ENCODE results near the gene REEP6.
A peak's percentile ranks its signal among the peaks of the same experiment; 100 is the strongest.
"Not testable (repeated sequence)": the region's sequence is repeated elsewhere in the genome, so short reads cannot be mapped to it uniquely, and the experiment has no call there.

REEP6 gene

DNA sequence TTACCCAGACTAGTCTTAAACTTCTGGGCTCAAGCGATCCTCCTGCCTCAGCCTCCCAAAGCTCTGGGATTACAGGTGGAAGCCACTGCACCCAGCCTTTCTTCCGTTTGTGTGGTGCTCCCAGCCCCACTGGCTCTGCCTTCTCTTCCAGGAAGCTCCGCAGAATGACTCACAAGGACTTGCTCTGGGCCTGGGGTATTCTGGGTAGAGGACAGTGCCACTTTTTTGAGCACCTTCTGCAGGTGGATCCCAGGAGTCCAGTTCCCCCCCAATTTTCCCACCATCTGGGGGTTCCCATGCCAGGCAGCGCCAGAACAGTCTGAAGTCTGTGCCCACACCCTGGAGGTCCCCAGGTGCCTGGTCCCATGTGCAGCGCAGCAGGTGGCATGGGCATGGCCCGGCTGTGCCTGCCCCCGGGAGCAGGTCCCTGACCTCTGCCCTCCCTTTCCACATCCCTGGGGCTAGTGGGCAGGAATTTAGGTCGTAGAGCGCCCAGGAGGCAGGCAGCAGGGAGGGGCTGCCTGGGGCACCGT is 1.6 kb downstream of the REEP6 start:
- no peak for DNase-seq

DNA sequence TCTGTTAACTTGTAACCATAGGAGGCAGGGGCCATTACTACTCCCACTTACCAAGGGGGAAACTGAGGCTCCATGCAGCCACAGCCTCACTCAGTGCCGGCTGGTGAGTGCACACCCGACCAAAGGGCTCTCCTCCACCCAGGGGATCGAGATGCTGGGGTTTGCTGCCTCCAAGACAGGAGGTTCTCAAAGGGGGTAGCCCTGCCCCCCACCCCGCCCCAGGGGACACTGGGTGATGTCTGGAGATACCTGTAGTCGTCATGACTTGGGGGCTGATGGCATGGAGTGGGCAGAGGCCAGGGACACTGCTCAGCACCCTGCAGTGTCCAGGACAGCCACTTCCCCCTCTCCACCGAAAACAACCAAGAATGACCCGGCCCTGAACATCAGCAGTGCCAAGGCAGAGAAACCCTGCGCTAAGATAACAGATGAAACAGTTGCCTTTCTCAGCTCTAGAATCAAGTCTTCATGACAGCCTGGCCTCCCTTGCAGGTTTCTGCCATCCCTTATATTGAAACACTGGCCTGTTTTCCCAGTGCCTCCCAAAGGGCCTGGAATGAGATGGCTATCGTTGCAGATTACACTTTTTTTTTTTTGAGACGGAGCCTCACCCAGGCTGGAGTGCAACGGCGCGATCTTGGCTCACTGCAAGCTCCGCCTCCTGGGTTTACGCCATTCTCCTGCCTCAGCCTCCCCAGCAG is 3.3 kb downstream of the REEP6 start:
- DNase-seq: no peak

DNA sequence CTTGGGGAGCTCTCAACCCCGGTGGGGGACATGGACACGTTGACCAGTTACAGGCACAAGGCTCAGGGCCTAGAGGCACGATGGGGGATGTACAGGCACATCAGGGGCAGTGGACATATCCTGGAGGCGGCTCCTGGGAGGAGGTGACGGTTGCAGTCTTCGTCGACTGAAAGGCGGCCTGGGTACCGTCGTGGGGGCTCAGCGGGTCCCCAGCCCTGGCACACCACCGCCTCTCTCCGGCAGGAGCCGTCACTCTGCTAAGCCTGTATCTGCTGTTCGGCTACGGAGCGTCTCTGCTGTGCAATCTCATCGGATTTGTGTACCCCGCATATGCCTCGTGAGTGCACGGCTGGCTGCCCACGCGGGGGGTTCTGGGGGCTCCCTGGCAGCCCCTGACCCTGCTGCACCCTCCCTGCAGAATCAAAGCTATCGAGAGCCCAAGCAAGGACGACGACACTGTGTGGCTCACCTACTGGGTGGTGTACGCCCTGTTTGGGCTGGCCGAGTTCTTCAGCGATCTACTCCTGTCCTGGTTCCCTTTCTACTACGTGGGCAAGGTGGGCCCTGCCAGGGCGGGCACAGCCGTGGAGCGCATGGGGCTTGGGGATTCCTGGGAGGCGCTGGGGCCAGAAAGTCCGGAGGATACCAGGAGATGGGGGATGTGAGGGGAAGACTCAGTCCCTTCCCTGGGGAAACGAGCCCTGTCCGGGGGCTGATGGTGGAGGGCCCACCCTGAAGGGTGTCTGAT is 4.2 kb downstream of the REEP6 start:
- no peak for DNase-seq

DNA sequence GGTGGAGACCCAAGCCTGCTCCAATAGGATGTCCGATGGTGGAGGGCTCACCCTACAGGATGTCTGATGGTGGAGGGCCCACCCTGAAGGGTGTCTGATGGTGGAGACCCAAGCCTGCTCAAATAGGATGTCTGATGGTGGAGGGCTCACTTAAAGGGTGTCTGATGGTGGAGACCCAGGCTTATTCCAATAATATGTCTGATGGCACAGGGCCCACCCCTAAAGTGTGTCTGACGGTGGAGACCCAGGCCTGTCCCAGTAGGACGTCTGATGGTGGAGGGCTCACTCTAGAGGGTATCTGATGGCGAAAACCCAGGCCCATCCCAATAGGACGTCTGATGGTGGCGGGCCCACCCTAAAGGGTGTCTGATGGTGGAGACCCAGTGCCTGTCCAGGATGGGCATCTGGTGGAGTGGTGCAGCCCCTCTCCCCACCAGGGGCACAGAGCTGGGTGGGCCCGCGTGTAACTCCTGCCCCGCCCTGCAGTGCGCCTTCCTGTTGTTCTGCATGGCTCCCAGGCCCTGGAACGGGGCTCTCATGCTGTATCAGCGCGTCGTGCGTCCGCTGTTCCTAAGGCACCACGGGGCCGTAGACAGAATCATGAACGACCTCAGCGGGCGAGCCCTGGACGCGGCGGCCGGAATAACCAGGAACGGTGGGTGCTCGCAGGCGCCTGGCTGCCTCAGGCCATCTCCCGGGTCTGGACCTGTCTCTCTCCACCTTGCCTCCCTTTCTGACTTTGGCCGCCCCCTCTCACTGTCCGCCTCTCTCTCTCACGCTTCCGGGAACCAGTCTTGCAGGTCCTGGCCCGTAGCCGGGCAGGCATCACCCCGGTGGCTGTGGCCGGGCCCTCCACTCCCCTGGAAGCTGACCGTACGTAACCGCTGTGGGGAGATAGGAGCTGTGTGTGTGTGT is 5.1 kb downstream of the REEP6 start:
- no peak for DNase-seq

DNA sequence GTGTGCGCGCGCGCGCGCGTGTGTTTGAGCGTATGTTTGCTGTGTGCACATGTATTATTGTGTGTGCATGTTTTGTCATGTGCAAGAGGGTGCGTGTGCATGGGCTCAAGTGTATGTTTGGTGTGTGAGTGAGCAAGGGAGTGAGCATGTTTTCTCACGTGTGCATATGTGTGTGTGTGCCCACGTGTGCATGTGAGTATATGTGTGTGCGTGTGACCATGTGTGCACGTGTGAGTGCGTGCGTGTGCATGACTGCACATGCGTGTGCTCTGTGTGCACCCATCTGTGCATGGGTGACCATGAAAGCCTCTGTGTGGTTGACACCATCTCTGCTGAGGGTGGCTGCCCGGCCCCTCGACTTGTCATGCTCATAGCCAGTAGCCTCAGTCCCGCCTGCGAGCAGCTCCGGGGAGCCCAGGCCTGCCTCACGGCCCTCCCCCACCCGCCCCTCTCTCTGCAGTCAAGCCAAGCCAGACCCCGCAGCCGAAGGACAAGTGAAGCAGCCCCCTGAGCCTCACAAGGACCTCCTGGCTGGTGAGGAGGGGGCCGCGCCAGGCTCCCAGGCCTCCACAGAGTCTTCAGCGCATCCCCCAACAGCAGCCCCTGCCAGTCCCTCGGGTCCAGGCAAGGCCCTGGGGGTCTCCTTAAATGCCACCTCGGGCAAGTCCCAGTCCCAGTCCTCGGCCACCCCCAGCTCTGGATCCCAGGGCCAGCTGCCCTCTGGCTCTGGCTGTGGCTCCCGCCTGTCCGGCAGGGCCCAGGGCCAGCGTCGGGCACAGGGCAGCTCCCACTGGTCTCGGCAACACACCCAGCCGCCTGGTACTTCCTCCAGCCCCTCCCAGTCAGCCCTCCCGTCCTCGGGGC is 6.0 kb downstream of the REEP6 start:
- no peak for DNase-seq

DNA sequence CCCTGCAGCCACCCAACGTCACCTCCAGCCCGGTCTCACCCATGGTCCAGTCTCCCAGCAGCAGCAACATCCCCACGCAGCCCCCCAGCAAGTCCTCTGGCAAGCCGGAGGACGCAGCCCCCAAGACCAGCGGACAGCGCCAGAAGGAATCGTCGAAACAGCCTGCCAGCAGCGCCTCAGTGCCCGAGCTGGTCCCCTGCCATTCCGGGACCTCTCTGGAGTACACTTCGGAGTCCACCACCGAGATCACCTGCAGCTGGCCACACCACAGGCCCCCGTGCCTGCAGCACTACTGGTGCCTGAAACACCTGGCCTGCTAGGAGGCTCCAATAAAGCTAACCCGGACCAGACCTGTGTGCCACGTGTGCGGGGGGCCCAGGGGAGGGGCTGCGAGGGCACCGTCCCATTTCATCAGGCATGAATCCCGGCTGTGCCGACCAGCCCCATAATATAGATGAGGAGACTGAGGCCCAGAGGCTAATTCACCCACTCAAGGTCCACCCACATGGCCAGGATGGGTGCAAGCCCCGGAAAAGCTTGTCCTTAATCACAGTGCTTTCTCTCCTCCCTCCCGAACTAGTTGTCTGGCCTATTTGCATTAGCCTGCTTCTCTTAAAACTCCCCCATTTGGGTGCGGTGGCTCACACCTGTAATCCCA is 6.7 kb downstream of the REEP6 start:
- DNase-seq: no peak

DNA sequence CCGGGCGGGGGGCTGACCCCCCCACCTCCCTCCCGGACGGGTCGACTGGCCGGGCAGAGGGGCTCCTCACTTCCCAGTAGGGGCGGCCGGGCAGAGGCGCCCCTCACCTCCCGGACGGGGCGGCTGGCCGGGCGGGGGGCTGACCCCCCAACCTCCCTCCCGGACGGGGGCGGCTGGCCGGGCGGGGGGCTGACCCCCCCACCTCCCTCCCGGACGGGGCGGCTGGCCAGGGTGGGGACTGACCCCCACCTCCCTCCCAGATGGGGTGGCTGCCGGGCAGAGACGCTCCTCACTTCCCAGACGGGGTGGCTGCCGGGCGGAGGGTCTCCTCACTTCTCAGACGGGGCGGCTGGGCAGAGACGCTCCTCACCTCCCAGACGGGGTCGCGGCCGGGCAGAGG is 8.2 kb downstream of the REEP6 start:
- not testable (repeated sequence) for DNase-seq

DNA sequence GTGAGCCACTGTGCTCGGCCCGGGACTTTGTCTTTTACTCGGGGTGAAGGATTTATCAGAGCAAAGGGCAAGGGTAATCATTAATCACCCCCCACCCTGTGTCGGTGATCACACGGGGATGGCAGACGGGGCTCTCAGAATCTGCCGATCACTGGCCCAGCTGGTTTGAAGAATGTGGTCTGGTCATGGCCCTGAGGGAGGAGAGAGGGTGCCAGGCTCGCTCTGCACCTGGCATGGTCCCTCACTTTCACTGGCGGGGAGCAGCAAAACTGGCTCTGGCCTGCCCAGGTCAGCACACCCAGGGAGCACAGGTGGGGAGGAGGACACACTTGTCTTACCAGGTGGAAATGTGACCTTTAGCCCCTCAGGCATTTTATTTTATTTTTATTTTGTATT is 10.2 kb downstream of the REEP6 start:
- no peak for DNase-seq

DNA sequence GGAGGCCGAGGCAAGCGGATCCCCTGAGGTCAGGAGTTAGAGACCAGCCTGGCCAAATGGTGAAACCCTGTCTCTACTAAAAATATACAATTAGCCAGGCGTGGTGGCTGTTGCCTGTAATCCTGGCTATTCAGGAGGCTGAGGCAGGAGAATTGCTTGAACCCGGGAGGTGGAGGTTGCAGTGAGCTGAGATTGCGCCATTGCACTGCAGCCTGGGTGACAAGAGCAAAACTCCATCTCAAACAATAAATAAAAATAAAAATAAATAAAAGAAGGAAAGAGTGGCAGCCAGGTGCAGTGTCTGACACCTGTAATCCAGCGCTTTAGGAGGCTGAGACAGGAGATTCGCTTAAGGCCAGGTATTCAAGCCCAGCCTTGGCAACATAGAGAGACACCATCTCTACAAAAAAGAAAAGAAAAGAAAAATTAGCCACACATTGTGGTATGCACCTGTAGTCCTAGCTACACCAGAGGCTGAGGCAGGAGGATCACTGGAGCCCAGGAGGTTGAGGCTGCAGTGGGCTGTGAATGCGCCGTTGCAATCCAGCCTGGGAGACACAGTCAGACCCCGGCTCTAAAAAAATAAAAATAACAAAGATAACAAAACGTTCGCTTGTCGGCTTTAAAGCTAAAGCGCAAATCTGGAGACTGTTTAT is 11.6 kb downstream of the REEP6 start:
- DNase-seq: no peak

DNA sequence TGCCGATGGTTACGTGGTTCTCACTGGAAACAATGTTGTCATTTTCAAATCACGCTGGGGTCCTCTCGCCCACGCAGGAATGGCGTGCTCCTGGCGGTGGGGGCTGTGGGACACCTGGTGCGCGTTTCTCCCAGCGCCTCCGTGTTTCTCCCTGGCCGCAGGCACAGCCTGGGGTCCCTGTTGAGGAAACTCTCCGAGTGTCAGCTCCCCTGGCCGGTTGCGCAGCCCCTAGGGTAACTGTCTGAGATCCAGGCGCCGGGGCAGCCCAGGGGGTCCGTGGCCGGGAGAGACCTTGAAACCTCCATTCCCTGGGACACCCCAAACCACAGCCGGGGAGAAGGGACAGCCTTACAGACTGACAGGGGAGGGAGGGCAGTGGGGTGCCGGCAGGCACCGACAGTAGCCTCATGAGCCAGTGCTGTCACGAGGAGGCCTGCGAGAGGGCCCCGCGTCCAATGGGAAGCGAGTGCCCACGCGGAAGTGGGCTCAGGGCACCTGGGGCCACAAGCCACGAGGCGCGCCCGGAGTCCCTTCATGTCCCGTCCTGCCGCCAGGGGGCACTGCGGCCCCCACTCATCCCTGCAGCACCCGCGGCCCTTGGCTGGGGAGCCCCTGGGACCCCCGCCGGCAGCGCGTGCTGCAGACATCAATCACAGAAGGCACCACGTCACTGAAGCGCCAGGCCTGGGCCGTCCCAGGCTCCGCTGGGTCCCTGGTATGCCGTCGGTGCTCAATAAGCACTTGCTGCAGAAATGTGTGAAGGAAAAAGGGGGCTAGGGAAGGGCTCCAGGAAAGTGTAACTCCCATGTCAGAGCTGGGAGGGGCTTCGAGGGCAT is 12.3 kb downstream of the REEP6 start:
- peak; percentile 84 to 88 for DNase-seq

DNA sequence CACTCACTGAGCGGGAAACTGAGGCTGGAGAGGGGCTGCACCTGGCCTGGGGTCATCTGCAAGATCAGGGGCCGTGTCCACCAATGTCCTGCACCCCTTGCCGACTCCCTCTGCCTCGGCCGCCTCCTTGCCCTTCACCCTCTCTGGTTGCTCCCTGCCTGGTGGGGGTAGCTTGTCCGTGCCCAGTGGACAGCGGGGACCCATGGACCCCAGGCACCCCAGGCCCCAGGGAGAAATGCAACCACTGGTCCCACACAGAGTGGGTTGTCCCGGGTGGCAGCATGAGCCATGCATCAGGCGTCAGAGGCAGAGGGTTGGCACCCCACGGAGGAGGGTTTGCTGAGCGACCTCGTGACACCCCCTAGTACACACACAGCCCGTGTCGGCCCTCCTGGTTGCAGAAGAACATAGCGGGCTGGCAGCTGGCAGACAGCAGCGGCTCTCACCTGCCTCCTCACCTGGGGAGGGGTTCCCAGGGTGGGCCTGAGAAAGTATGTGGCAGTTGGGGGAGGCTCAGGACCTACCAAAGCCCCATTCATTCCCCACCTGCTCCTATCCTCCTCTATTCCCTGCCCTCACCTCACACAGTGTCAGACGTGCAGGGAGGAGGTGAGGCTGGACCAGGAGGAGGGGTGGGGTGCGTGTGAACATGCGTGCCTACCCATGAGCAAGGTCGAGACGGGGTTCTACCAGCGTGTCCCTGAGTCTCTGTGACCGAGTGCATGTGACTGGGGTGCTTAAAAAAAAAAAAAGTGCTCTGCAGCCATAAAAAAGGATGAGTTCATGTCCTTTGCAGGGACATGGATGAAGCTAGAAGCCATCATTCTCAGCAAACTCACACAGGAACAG is 13.2 kb downstream of the REEP6 start:
- DNase-seq: no peak

DNA sequence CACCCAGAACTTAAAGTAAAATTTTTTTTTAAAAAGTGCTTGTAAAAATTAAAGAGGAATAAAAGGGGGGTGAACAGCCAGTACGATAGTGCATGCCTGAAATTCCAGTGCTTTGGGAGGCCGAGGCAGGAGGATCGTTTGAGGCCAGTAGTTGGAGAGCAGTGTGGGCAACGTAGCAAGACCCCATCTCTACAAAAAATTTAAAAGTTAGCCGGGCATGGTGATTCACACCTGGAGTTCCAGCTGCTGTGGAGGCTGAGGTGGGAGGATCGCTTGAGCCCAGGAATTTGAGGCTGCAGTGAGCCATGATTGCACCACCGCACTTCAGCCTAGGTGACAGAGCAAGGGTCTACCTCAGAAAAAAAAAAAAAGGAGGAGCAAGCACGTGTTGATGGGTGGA is 14.0 kb downstream of the REEP6 start:
- DNase-seq: no peak

DNA sequence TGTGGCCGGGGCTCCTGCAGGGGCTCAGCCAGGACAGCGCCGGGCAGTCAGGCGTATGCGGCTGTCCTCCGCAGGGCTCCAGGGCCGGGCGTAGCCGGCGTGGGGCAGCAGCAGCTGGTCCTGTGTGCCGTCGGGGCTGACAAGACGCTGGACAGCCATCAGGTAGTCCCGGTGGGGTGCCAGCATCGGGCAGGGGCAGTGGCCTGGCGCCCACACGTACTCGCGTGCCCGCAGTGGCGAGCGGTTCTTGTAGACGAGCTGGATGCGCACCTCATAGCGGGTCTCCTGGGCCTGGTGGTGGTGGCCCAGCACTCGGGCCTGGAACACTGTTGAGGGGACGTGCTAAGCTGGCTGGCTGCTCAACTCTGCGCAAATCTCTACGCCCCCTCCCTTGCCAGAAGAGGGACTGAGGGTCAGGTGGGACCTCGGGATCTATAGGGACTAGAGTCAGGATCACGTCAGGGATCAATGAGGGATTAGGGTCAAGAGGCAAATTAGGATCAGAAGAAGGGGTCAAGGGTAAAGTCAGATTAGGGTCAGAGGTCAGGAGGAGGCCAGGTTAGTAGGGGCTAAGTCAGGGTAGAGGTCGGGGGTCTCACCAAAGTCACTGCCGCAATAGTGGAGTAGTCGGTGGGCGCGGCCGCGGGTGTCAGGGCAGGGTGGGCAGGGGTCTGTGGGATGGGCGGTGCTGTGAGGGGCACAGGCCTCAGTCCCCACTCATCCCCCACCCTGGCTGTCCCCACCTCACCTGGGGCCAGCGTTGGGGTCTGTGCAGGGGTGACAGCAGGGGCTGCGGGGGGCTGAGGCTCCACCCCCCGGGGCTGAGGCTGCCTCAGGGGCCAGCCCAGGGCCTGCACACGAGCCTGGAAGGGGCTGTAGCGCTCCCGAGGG is 15.3 kb downstream of the REEP6 start:
- DNase-seq: no peak

DNA sequence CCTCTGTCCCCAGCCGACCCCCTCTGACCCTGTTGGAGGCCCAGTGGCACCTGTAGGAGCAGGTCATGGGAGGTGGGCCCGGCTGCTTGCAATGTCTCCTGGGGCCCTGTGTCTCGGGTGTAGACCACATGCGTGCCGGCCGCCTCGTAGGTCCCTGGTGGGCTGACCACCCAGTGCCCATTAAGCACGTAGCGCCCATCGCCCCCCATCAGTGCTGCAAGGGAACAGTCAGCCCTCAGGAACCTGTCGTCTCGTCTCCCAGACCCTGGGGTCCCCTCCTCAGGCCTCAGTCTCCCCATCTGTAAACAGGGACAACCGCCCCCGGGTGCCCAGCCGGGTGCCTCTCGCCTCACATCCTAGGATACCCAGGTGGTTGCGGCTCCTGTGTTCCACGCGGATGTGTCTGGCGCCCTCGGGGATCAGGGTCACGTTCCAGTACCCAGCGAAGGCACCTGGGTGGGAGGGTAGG is 16.2 kb downstream of the REEP6 start:
- DNase-seq: no peak

DNA sequence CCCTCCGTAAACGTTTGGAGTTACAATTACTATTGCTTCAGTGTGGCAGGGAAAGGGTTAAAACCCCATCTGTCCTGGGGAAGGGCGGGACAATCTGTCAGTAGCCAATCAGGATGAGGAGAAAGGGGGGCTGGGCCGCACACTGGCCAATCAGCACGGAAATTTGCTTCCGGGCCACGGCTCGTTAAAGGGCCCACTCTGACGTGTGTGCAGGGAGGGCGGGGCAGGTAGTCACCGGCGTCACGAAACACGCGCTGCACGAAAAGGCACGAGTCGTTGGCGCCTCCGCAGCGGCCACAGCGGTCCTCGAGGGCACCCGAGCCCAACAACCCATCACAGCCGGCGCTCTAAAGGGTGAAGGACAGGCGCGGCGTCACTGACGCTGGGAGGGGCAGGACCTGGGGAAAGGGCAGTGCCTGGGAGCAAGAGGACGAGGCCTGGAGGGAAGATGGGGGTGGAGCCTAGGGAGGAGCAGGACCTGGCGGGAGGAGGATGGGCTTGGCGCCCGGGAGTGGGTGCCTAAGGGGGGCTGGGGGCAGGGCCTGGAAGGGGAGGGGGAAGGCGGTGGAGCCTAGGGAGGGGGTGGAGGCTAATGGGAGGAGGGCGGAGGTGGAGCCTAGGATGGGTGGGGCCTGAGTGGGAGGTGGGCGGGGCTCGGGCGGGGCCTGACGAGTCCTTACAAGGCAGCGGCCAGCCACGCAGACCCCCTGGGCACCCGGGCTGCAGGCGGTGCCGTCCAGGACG is 17.0 kb downstream of the REEP6 start:
- peak; percentile 93 to 94 for DNase-seq

DNA sequence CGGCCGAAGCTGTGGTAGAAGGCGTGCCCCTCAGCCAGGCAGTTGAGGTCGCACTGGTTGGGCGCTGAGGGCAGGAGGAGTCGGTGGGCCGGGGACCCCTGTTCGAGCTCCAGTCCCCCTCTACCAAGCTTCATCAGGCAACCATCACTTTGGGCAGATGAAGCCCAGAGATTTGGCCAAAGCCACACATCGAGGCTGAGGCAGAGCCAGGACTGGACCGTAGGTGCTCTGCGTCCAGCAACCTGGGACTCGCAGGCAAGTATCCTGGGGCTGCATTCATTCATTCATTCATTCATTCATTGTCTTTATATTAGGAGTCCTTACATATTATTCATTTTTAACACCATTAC is 17.5 kb downstream of the REEP6 start:
- no peak for DNase-seq
